Muscle of arm (tissue), 12 donors: ENCODE results near the gene WDR11. TPM values are rescaled to one million over a fixed set of nuclear protein-coding genes. Genes with fewer than 3 reads are reported as not detected.

Source experiments
- DNase-seq: peaks from one replicate; pipeline ENCODE4 v3.0.0-alpha.2; 2013
- polyA plus RNA-seq, 12 donors: library from polyadenylated mRNA; unstranded; fragments of 120-200 nt; gene quantifications; one replicate each; pipeline ENCODE4 v1.2.1, GENCODE V29; 2013; ENCODE audit not compliant: insufficient read length in 12 of 12

Gene WDR11
- polyA plus RNA-seq, 12 donors: 22.3 to 65.7 (median 32.2) TPM; not detected in 1

- no peak for DNase-seq
Measured at GRCh38 chr10:120941501-120941900, 90.3 kb downstream of the WDR11 start.

GRCh38 chr10:120942806-120943413 is 91.7 kb downstream of the WDR11 start:
- DNase-seq: peak; percentile 83

- DNase-seq: no peak
Measured at GRCh38 chr10:120943542-120943941, 92.4 kb downstream of the WDR11 start.

- DNase-seq: no peak
Measured at GRCh38 chr10:120944586-120945125, 93.5 kb downstream of the WDR11 start.

- DNase-seq: no peak
Measured at GRCh38 chr10:120945182-120945581, 94.0 kb downstream of the WDR11 start.

- DNase-seq: no peak
Measured at GRCh38 chr10:120945801-120946302, 94.7 kb downstream of the WDR11 start.

- DNase-seq: no peak
Measured at GRCh38 chr10:120946497-120946896, 95.3 kb downstream of the WDR11 start.

- peak; percentile 78 for DNase-seq
Measured at GRCh38 chr10:120948889-120949608, 97.9 kb downstream of the WDR11 start.

GRCh38 chr10:120949609-120950031 is 98.5 kb downstream of the WDR11 start:
- DNase-seq: no peak

- no peak for DNase-seq
Measured at GRCh38 chr10:120950051-120950561, 98.9 kb downstream of the WDR11 start.

- no peak for DNase-seq
Measured at GRCh38 chr10:120951288-120951687, 100.1 kb downstream of the WDR11 start.

- no peak for DNase-seq
Measured at GRCh38 chr10:120953897-120954296, 102.7 kb downstream of the WDR11 start.
